K562 (cell line): ENCODE data around the gene ZNF385D. TPM values are rescaled to one million over a fixed set of nuclear protein-coding genes. Genes with fewer than 3 reads are reported as not detected.

ENCODE experiments used
- ATF1 ChIP-seq, 2 experiments: fragments of 450-650 bp in 1 of 2; IDR thresholded peaks; 2 replicates each; pipeline ENCODE4 v1.6.1; 2016; ENCODE audit warnings: missing compliant biosample characterization in 1 of 2, missing genetic modification characterization in 1 of 2
- CBFA2T2 ChIP-seq: fragments of 450-650 bp; conservative IDR thresholded peaks from 2 replicates; pipeline ENCODE4 v1.6.1; 2017; ENCODE audit warnings: mild to moderate bottlenecking
- CBFA2T3 ChIP-seq: fragments of 450-650 bp; IDR thresholded peaks from 2 replicates; pipeline ENCODE4 v1.6.1; 2017
- CBX3 ChIP-seq, 2 experiments: IDR thresholded peaks; 1 replicate in 1 of 2; 2 replicates in 1 of 2; pipeline ENCODE4 v1.6.1; 2012; ENCODE audit warnings: inconsistent platforms in 2 of 2, low read length in 2 of 2, borderline replicate concordance in 1 of 2, control low read depth in 1 of 2
- CLOCK ChIP-seq: fragments of 250-450 bp; sonication (Bioruptor Pico); IDR thresholded peaks from 2 replicates; pipeline ENCODE4 v1.4.0; 2020; ENCODE audit warnings: mild to moderate bottlenecking, moderate library complexity, borderline replicate concordance
- CREB1 ChIP-seq, 2 experiments: sonication (generic) in 1 of 2; formaldehyde crosslinking in 1 of 2; IDR thresholded peaks; 2 replicates each; pipeline versions ENCODE4 v1.6.1 to v1.8.0; 2012 to 2022; ENCODE audit warnings: inconsistent platforms in 1 of 2, mild to moderate bottlenecking in 1 of 2, missing genetic modification reagents in 1 of 2, moderate library complexity in 1 of 2
- CREM ChIP-seq: IDR thresholded peaks from 2 replicates; pipeline ENCODE4 v1.6.1; 2014; ENCODE audit warnings: antibody characterized with exemption, low read depth
- ELF2 ChIP-seq: fragments of 250-450 bp; sonication (Bioruptor Pico); IDR thresholded peaks from 2 replicates; pipeline ENCODE4 v1.5.0; 2021; ENCODE audit warnings: mild to moderate bottlenecking
- EP300 ChIP-seq: IDR thresholded peaks from 2 replicates; pipeline ENCODE4 v1.6.1; 2012; ENCODE audit warnings: low read length, improper control_type of control experiment
- EP400 ChIP-seq: fragments of 450-650 bp; IDR thresholded peaks from 2 replicates; pipeline ENCODE4 v1.6.1; 2017; ENCODE audit warnings: antibody characterized with exemption, mild to moderate bottlenecking, moderate library complexity
- ETV1 ChIP-seq: fragments of 450-650 bp; conservative IDR thresholded peaks from 2 replicates; pipeline ENCODE4 v1.6.1; 2016; ENCODE audit warnings: missing genetic modification characterization, control low read depth, low read depth, missing compliant biosample characterization
- EZH2 ChIP-seq: IDR thresholded peaks from 2 replicates; pipeline ENCODE4 v1.6.1; 2012; ENCODE audit warnings: low read depth, mild to moderate bottlenecking, inconsistent platforms, low read length, borderline replicate concordance
- GATAD2A ChIP-seq: fragments of 450-650 bp; IDR thresholded peaks from 2 replicates; pipeline ENCODE4 v1.6.1; 2017
- MTA2 ChIP-seq: fragments of 450-650 bp; IDR thresholded peaks from 2 replicates; pipeline ENCODE4 v1.6.1; 2016; ENCODE audit warnings: low read depth
- MYC ChIP-seq, 2 experiments: fragments of 250-450 bp in 1 of 2; sonication (Bioruptor Pico) in 1 of 2; IDR thresholded peaks; 2 replicates each; pipeline versions ENCODE4 v1.5.1 to v1.6.1; 2012 to 2021; ENCODE audit warnings: low read depth in 2 of 2, borderline replicate concordance in 1 of 2, improper control_type of control experiment in 1 of 2, low read length in 1 of 2, mild to moderate bottlenecking in 1 of 2, moderate library complexity in 1 of 2
- RCOR1 ChIP-seq, 2 experiments: IDR thresholded peaks; 2 replicates each; pipeline ENCODE4 v1.6.1; 2012; ENCODE audit warnings: low read depth in 2 of 2, low read length in 2 of 2, borderline replicate concordance in 1 of 2, improper control_type of control experiment in 1 of 2
- SIX5 ChIP-seq, 2 experiments: IDR thresholded peaks; 2 replicates each; pipeline ENCODE4 v1.6.1; 2011; ENCODE audit warnings: low read length in 2 of 2, borderline replicate concordance in 1 of 2, low read depth in 1 of 2, mild to moderate bottlenecking in 1 of 2, moderate library complexity in 1 of 2; ENCODE audit not compliant: insufficient read depth in 1 of 2
- SMARCE1 ChIP-seq: fragments of 450-650 bp; IDR thresholded peaks from 2 replicates; pipeline ENCODE4 v1.7.1; 2016; ENCODE audit warnings: mild to moderate bottlenecking
- TAF7 ChIP-seq: fragments of 450-650 bp; IDR thresholded peaks from 2 replicates; pipeline ENCODE4 v1.6.1; 2016; ENCODE audit warnings: missing genetic modification characterization, missing compliant biosample characterization
- polyA plus RNA-seq, 8 experiments: library from polyadenylated mRNA; depleted of rRNA in 4 of 8; stranded (reverse) in 5 of 8; unstranded in 3 of 8; fragments of >200 nt; fragmentation: Nextera tagmentation in 2 of 8; fragmentation: Illumina TruSeq in 1 of 8; extraction: Ambion mirVana in 2 of 8; extraction: Trizol in 1 of 8; gene quantifications; 2 replicates each; pipeline versions ENCODE4 v1.2.1 to v1.2.3, GENCODE V29; 2011 to 2014; ENCODE audit warnings: inconsistent platforms in 1 of 8, missing spikeins in 1 of 8
- total RNA-seq, 7 experiments: library from RNA; depleted of rRNA in 6 of 7; stranded (reverse); fragments of >200 nt in 6 of 7; fragmentation: Illumina TruSeq in 2 of 7; extraction: Trizol in 2 of 7; gene quantifications; 2 replicates each; pipeline versions ENCODE4 v1.2.1 to v1.2.3, GENCODE V29; 2011 to 2021; ENCODE audit warnings: low replicate concordance in 1 of 7

Gene ZNF385D
- total and polyA plus RNA-seq, 9 of the 15 experiments (the other 6 are each of a cell fraction or from before 2014, with no cell fraction given) = 0.14 to 1.7 (median 0.51) TPM

- peak; percentile 68; the same call in 1 of the 2 replicates for TF ChIP-seq EP300
- peak; percentile 20; the same call in 1 of the 2 replicates for TF ChIP-seq CREB1 (IDR thresholded peaks at IDR 0.05)
- no peak for TF ChIP-seq CREB1 (CRISPR knock-in tag; IDR thresholded peaks at IDR 0.05)
- peak; percentile 28; the same call in 1 of the 2 replicates for TF ChIP-seq MYC (IDR thresholded peaks at IDR 0.05; ENCODE audit: low read depth, low read length)
- no peak for TF ChIP-seq MYC (CRISPR knock-in tag; IDR thresholded peaks at IDR 0.05; ENCODE audit: borderline replicate concordance, low read depth)
- TF ChIP-seq CBFA2T2 = peak; percentile 50
- TF ChIP-seq GATAD2A = 0 out of 2 replicates have a peak, but pooled peaks have one; percentile 30
- peak; percentile 73; the same call in 1 of the 2 replicates for TF ChIP-seq CREM
- TF ChIP-seq CLOCK = no peak
- peak; percentile 78 for TF ChIP-seq CBFA2T3
- TF ChIP-seq SIX5 (IDR thresholded peaks at IDR 0.05; ENCODE audit: borderline replicate concordance in 1 of 2, insufficient read depth in 1 of 2, low read depth in 1 of 2, low read length in 2 of 2) = no peak
- 0 out of 2 replicates have a peak, but pooled peaks have one; percentile 24 for TF ChIP-seq EP400
- TF ChIP-seq ATF1 (CRISPR knock-in tag; IDR thresholded peaks at IDR 0.05) = no peak
- peak; percentile 44 for TF ChIP-seq ATF1 (tag; IDR thresholded peaks at IDR 0.05)
- TF ChIP-seq EZH2 = no peak
- peak; percentile 82 for TF ChIP-seq ETV1 (tag)
- 0 out of 2 replicates have a peak, but pooled peaks have one; percentile 27 for TF ChIP-seq SMARCE1
- TF ChIP-seq MTA2 = 0 out of 2 replicates have a peak, but pooled peaks have one; percentile 12
- no peak for TF ChIP-seq TAF7 (tag)
- TF ChIP-seq CBX3 (IDR thresholded peaks at IDR 0.05; ENCODE audit: borderline replicate concordance in 1 of 2, low read length in 2 of 2) = peak in 1 of 2 experiments; percentile 29; a peak in 1 of 3 replicates
- TF ChIP-seq RCOR1 (IDR thresholded peaks at IDR 0.05; ENCODE audit: borderline replicate concordance in 1 of 2, low read depth in 2 of 2, low read length in 2 of 2) = peak in 1 of 2 experiments; percentile 74; a peak in 2 of 4 replicates
- no peak for TF ChIP-seq ELF2 (CRISPR knock-in tag)
These were observed 219.1 kb downstream of the ZNF385D start (continued) for GRCh38 chr3:21531909-21532308.
